GM18505 (cell line): ENCODE measurements around the gene LHFPL4.
"Not testable (repeated sequence)": the region's sequence is repeated elsewhere in the genome, so short reads cannot be mapped to it uniquely, and the experiment has no call there.

Experiments
- ATAC-seq: cut with Tn5 transposase; IDR thresholded peaks from one replicate; pipeline ENCODE4 v1.9.1; 2021; ENCODE audit not compliant: unreplicated experiment
- POLR2A ChIP-seq: IDR thresholded peaks from 4 replicates; pipeline ENCODE4 v1.6.1; 2011; ENCODE audit warnings: borderline replicate concordance; ENCODE audit not compliant: insufficient read depth, insufficient read length; ENCODE audit errors: extremely low read depth

Gene LHFPL4

GRCh38 chr3:9553021-9553947, at the start of gene LHFPL4:
LHFPL4 (minus strand) TSS chr3:9553822; CDS start chr3:9552679, 1,143 bp downstream.
- no peak for TF ChIP-seq POLR2A
- no peak for ATAC-seq

- no peak for TF ChIP-seq POLR2A
- ATAC-seq, result no peak
Observed at GRCh38 chr3:9602620-9603019, 49.0 kb upstream of the LHFPL4 start.

GRCh38 chr3:9601006-9601581, 47.5 kb upstream of the LHFPL4 start:
- ATAC-seq, result not testable (repeated sequence)

GRCh38 chr3:9600597-9600996, 47.0 kb upstream of the LHFPL4 start:
- ATAC-seq, result no peak
- TF ChIP-seq POLR2A, result no peak

- no peak for ATAC-seq
Observed at GRCh38 chr3:9598783-9599387, 45.3 kb upstream of the LHFPL4 start.

GRCh38 chr3:9595877-9596276, 42.3 kb upstream of the LHFPL4 start:
- TF ChIP-seq POLR2A, result no peak
- ATAC-seq, result no peak

More at GRCh38 chr3:9598783-9599387, 45.3 kb upstream of the LHFPL4 start:
- no peak for TF ChIP-seq POLR2A

- not testable (repeated sequence) for ATAC-seq
Observed at GRCh38 chr3:9591781-9592180, 38.2 kb upstream of the LHFPL4 start.

- no peak for TF ChIP-seq POLR2A
- ATAC-seq, result no peak
Observed at GRCh38 chr3:9590282-9590791, 36.7 kb upstream of the LHFPL4 start.

GRCh38 chr3:9583792-9584191, 30.2 kb upstream of the LHFPL4 start:
- TF ChIP-seq POLR2A, result no peak
- ATAC-seq, result no peak

GRCh38 chr3:9583371-9583770, 29.7 kb upstream of the LHFPL4 start:
- no peak for TF ChIP-seq POLR2A
- ATAC-seq, result no peak

GRCh38 chr3:9582332-9582731, 28.7 kb upstream of the LHFPL4 start:
- no peak for ATAC-seq
- no peak for TF ChIP-seq POLR2A

- ATAC-seq, result no peak
Observed at GRCh38 chr3:9581742-9582141, 28.1 kb upstream of the LHFPL4 start.

GRCh38 chr3:9569054-9569453, 15.4 kb upstream of the LHFPL4 start:
- ATAC-seq, result no peak

More at GRCh38 chr3:9581742-9582141, 28.1 kb upstream of the LHFPL4 start:
- no peak for TF ChIP-seq POLR2A

GRCh38 chr3:9565316-9565715, 11.7 kb upstream of the LHFPL4 start:
- TF ChIP-seq POLR2A, result no peak
- ATAC-seq, result no peak

More at GRCh38 chr3:9569054-9569453, 15.4 kb upstream of the LHFPL4 start:
- TF ChIP-seq POLR2A, result no peak

GRCh38 chr3:9563851-9564250, 10.2 kb upstream of the LHFPL4 start:
- no peak for ATAC-seq
- TF ChIP-seq POLR2A, result no peak

- ATAC-seq, result not testable (repeated sequence)
Observed at GRCh38 chr3:9560056-9560455, 6.4 kb upstream of the LHFPL4 start.
